Neural progenitor cell (in vitro differentiated cells): ENCODE measurements around the gene JRKL.

Experiments
- CTCF ChIP-seq: fragments of 200-600 bp; sonication (generic); IDR thresholded peaks from 2 replicates; pipeline ENCODE4 v1.5.1; 2017; ENCODE audit warnings: antibody characterized with exemption, mild to moderate bottlenecking
- EZH2 ChIP-seq: fragments of 200-600 bp; sonication (generic); IDR thresholded peaks from 2 replicates; pipeline ENCODE4 v1.6.1; 2017; ENCODE audit warnings: antibody characterized with exemption, mild to moderate bottlenecking, moderate library complexity

DNA sequence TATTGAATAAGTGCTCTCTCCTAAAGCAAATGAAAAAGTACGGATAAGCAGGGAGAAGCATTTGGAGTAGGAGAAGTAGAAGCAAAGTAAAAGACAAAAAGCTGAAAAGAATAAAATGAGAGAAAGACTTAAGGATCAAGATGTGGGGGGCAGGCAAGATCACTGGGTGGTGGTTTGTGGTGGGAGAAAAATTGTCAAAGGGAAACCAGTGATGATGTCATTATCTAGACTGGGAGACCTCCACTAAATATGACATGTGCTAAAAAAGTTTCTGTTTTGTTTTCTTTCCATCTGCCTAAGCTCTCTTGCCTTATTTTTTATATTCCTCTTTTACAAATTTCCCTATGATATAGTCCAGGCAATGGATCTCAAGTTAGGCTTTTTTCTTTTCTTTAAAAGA is 32.0 kb upstream of the JRKL start:
- TF ChIP-seq CTCF = no peak
- no peak for TF ChIP-seq EZH2
